OCI-M1 (cell line): ENCODE data around the gene BST1.
A peak's percentile ranks its signal among the peaks of the same experiment; 100 is the strongest.
"Not testable (repeated sequence)": the region's sequence is repeated elsewhere in the genome, so short reads cannot be mapped to it uniquely, and the experiment has no call there.

ENCODE experiments used
- DNase-seq: peaks from one replicate; lab custom pipeline; 2025; lab: John Stamatoyannopoulos, UW

BST1 gene

DNA sequence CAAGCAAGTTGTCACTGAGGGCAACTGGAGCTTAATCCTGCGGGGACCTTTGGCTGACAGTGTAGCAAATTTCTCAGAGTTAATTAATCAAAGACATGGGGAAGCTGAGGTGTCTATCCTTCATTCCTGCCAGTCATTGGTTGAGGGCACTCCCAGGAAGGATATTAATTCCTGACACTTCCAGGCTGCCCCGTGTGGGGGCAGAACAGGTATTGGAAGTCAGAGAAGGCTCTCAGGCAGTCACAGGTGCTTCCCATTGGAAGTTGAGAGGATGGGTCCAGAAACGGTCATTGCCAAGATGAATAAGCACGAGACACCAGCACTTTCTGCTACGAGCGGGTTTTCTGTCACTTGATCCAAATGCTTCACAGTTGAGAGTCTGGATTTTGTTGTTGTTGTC, 46.1 kb downstream of the BST1 start:
- no peak for DNase-seq

DNA sequence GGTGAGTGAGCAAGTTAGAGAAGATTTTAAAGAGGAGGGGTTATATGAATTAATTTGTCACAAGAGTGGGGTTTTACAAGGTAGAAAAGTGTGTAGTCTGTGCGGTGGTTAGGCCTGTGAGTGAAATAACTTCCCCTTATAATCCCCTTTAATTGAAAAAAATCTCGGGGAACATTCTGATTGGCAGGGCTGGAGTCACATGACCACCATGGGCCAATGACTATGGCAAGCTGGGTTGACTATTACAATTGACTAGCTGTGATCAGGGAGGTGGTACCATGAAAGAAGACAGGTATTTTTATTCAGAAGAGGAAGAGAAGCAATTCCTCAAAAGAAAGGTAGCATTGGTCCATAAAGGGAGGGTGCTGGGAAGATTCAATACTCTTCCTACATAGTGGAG, 48.3 kb downstream of the BST1 start:
- DNase-seq: no peak

DNA sequence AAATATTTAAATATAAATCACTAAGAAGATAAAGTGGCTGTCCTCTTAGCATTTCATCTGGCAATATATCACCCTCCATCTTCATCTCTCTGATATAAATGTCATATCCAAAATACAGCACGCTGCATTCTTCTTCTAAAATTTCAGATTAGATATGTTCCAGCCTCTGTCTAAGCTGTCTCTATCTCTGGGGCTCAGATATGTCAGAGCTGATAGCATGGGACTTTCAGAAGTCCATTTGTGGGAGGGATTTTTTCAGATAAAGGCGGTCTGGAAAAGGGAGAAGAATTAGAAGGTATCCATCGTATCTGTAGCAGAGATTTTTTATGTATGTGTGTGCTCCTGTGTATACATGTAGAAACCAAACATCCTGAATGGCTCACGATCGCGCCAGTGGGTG, 50.2 kb downstream of the BST1 start:
- no peak for DNase-seq

DNA sequence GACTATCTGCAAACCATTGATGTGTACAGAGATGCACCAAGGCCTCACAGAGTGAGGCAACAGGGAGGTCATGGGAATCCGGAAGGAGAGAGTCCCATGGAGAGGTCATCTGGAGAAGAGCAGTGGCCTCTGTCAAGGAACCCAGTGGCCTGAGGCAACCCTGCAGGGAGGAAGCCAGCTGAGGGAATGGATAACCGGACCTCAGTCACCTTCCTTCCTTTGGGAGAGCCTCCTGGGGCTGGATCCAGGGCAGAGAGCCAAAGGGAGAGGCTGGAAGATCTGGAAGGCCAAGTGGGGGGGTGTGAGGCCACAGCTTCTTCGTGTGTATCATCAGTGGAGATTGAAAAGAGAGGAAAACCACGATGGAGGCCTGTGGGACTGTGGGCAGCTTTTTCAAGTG, 50.9 kb downstream of the BST1 start:
- DNase-seq: no peak

DNA sequence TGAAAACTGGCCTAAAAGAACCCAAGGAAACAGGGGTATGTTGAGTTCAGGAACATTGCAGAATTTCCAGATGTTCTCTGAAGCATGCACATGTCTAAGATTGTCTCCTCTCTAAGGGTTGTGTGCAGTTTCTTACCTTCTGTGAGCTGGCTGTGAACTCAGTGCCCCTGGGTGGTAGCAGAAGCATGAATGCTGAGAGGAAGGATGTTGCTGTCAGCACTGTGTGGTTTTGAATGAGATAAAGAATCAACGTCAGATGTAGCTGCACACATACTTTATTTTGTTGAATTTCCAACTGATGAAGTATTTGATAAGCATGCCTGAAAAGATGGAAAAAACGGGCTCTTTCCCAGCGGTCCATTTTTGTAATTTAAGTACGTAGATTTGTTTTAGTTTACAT, 51.5 kb downstream of the BST1 start:
- DNase-seq: no peak

DNA sequence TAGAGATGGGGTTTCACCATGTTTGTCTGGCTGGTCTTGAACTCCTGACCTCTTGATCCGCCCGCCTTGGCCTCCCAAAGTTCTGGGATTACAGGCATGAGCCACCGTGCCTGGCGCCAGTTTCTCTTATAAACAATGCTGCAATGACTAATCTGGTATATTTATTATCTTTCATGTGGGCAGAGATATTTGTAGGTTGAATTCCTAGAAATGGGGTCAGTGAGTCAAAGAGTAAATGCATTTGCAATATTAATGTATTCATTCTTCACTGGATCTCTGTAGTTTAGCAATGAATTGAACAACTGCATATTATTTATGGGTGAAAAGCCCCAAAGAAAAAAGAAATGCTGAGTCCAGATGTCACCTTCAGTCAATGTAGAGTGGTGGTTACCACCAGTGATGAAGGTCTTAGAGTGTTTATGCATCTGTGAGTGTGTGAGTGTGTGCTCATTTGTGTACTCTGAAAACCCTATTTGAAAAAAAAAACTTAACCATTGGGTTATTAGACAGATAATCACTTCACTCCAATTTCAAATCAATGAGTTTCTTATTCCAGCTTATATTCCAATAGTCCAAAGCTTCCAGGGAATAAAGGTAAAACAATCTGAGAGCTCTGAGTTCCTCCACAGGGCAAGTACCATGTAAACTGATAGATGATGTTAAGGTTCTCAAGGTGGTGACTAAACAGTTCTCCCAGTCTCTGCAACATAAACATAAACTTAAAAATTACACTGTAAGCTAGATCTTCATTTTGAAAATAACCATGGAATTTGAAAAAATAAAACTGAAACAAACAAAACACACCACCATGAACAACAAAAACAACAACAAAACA, 52.7 kb downstream of the BST1 start:
- no peak for DNase-seq

DNA sequence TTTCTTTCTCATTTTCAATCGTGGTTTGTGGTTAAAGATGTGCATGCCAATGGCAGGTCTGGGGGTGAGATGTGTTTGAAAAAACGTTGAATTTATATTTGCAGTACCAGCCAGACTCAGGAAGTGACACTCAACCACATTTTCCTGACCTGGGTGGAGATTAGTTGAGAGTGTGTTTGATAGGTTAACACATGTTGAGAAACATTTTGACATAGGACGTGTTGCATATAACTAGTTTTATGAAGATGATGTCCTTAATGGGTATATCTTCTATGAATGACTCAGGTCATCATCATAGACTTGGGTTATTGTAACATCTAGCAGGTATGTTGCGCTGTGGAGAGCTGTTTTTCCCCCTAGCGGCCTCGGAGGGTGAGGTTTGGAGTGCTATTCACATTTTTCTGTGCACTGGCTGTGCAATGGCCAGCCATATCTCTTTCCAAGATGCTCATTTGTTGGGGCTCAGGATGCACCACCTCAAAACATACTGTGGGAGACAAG, 53.5 kb downstream of the BST1 start:
- peak; percentile 59 for DNase-seq

DNA sequence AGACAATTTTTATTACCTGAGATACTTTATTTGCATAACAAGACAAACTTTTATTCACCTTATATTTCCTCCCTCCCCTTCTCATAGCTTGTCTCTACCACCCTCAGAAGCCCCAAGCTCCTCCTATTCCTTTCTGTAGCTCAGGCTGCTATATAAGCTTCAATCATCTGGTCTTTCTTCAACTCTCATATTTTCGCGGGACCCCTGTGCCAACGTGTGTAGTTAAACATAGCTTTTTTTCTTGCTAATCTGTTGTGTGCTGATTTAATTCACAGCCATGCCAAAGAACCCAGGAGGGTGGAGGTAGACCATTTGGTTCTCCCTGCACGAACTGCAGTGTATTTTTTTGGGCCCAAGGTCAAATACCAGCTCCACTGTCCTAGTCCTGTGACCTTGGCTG, 54.2 kb downstream of the BST1 start:
- DNase-seq: no peak

DNA sequence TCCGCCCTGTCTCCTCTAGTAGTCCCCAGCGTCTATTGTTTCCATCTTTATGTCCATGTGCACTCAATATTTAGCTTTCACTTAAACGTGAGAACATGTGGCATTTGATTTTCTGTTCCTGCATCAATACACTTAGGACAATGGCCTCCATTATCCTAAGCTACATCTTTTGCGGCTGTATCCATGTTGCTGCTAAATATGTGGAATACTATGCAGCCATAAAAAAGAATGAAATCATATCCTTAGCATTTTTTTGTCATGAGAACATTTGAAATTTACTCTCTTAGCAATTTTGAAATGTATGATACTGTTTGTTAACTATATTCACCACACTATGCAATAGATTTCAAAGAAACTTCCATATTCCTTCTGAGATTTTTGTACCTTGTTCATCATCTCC, 55.4 kb downstream of the BST1 start:
- no peak for DNase-seq

DNA sequence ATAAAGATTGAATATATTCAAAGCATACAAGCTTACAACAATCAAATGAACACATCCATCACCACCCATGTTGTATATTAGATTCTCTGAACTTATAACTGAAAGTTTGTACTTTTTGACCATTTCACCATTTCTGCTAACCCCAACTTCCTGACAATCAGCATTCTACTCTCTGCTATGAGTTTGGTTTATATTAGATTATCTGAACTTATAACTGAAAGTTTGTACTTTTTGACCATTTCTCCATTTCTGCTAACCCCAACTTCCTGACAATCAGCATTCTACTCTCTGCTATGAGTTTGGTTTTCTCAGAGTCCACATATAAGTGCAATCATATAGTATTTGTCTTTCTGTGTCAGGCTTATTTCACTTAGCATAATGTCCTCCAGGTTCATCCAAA, 59.6 kb downstream of the BST1 start:
- DNase-seq: not testable (repeated sequence)

DNA sequence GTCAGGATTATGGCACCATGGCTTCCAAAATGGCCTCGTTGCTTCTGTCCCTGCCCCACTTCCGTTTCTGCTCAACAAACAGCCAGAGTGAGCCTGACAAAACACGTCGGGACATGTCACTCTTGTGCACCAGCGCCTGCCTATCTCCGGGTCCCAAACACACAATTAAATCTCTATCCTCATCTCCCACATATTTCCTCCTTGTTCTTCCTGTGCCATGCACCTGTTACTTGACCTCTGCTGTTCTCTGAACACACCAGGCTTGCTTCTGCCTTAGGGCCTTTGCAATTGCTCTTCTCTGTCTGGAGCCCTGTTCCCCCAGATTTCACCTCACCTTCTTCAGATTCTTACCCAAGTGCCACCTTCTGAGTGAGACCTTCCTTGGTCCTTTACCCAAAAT, 62.5 kb downstream of the BST1 start:
- no peak for DNase-seq

DNA sequence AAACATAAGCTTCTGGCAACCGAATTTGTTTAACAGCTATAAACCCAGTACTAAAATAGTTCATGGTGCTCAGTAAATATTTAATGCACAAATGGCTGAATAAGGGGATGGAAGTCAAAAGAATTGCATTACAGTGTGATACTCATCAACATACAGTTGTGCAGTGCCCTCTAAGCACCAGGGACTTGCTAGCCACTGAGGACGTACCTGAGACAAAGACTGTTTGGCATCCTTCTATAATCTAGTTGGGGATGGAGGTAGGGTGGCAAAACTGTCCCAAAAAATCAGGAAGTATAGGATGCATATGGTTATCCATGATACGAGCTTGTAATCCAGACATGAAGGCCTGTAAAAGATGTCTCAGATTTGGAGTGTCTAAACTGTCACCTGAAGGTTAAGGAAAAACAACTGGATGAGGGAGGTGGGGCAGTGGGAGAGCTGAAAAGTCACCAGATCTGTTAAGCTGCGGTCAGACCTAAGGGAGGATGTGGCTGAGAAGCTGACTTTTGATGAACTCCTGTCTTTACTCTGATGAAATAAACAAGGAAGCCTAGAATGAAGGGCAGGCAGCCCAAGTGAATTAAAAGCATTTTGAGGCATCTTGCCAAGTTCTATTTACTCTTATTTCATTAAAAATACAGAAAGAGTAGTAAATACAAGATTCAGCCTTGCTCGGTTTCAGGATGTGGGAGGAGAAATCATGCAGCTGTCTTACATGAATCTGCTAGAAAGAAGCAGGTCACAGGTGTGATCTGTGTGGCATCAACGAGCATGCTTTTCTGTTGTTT, 63.2 kb downstream of the BST1 start:
- peak; percentile 34 for DNase-seq

DNA sequence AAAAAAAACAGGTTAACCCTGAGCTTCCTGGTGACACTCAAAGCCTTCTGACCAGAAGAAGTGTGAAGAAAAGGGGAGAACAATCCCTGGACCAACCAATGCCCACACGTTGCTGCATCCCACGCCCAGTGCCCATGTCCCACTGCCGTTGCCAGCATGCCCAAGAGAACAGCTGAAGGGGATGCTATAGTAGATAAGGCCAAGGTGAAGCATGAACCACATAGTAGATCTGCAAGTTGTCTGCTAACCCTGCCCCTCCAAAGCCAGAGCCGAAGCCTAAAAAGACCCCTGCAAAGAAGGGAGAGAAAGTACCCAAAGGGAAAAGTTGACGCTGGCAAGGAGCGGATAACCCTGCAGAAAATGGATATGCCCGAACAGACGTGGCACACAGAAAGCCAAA, 64.0 kb downstream of the BST1 start:
- DNase-seq: no peak

DNA sequence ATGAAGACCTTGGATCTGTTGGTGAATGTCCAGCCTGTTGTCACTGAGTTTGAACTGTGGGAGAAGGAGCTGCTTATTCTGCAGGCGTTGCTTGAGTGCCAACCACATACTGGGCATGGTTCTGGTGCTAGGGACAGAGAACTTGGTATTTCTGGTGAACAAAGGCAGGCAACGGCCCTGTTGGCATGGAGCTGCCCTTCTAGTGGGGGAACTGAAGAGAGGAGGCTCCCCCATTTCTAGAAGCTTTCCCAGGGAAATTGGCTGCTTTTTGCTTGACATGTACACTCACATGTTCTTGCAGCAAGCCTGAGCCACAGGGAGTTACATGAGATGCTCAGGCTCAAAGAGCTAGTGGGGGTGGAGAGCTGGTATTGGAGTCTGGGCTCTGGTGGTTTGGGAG, 66.3 kb downstream of the BST1 start:
- no peak for DNase-seq

DNA sequence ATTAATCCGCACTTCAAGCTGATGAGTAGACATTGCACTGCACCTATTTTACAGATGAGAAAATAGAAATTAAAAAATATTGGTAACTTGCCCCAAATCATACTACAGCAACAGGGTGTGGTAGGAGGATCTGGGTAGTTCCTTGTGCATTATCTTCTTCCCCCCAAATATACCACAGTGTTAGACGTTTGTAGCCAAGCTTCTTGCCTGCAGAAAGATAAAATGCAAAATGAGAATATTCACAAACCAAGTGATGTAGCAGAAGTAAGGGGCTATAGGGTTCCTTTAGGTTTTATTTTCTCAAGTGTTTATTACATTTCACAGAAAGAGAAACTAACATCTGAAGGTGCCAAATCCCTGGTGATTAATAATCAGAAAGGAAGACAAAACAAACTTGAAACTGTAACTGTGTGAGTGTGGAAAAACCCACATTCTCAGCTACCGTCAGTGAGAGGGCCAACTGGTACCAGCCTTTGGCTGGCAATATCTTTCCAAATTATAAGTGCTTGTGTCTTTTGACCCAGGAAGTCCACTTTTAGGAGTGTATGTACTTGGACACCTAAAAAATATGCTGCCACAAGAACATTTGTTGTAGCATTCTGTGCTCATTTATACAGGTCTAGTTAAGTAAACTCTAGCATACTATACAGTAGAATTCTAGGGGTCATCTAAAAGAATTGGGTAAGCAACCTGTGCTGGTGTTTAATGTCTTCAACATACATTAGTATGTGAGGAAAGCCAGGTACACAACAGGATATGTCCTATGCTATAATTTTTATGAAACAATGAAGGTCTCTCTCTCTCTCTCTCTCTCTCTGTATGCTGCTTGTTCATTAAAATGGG, 68.6 kb downstream of the BST1 start:
- peak; percentile 6 for DNase-seq

DNA sequence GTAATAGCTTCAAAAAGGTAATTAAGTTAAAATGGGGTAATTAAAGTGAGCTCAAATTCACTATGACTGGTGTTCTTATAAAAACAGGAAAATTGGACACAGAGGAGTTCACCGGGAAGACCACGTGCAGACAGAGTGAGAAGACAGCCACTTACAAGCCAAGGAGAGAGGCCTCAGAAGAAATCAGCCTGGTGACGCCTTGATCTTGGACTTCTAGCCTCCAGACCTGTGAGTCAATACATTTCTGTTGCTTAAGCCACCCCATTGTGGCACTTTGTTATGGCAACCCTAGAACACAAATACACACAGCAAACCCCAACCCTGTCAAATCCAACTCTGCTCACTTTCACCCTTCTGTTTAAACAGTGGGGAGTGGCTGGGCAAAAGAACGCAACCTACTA, 71.2 kb downstream of the BST1 start:
- DNase-seq: no peak

DNA sequence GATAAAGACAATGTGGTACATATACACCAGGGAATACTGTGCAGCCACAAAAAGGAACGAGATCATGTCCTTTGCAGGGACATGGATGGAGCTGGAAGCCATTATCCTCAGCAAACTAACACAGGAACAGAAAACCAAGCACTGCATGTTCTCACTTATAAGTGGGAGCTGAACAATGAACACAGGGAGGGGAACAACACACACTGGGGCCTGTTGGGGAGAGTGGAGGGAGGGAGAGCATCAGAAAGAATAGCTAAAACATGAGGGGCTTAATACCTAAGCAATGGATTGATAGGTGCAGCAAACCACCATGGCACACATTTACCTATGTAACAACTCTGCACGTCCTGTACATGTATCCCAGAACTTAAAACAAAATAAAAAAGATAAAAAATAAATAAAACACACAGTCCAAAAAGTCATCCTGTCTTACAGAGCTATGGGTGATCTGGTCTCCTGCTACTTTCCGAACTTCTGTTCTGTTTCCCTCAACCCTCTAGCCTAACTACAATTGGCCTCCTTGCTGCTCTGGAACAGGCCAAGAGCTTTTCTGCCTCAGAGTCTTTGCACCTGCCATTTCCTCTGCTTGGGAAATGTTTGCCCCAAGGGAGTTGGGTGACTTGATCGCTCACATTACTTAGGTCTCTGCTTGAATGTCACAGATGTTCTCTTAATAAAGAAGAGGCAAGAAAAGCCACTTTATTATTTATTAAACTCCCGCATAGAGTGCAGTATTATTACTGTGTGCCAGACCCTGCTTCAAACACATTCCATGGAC, 74.2 kb downstream of the BST1 start:
- DNase-seq: no peak

DNA sequence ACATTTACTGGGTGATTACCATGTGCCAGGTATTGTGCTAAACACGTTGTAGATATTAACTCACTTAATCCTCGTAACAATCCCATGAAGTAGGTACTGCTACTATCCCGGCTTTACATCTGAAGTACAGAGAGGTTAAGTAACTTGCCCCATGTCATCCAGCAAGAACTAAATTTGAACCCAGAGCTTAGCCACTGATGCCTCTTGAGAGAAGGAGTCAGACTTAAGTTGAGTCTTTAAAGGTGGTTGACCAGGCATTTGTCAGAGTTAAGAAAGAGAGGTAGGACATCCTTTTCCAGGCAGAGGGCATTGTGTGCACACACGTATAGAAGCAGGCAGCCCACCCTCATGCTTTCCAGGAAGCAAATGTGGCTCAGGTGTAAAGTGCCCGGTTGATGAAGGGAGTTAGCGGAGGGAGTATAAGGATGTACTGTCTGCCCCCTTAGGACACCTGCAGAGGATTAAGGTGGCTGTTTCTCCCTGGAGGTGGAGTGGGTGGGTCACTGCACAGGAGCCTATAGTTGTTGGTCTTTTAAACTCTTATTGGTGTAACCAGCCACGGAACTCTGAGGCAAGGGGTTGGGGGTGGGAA, 74.9 kb downstream of the BST1 start:
- DNase-seq: no peak

DNA sequence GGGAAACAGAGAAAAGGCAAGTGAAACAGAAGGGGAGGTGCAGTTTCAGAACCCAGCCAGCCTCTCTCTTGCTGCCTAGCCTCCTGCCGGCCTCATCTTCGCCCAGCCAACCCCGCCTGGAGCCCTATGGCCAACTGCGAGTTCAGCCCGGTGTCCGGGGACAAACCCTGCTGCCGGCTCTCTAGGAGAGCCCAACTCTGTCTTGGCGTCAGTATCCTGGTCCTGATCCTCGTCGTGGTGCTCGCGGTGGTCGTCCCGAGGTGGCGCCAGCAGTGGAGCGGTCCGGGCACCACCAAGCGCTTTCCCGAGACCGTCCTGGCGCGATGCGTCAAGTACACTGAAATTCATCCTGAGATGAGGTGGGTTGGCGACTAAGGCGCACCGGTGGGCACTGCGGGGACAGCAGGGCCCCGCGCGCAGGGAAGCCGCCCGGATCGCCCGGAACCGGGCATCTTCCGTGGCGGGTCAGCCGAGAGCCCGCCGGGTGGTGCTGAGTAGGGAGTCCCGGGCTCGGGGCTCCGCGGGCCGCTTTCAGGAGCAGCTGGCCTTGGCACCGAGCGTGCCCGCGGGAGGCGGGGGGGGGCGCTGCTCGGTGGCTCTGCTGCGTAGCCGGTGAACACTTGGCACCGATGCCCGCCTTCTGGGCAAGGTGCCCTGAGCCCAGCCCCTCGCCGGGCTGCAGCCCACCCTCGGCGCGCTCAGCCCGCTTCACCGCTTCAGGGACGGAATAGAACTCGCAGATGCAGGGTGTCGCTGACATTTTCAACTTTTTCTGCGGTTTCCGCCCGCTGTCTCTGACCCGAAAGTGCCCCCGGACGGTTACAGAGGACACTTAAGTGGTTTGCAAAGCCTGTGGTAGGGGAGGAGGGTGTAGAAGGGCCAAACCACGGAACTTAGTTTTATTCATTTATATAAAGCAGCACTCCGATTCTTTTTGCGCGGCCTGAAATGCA, 75.7 kb downstream of the BST1 start, which contains the start of gene CD38:
TSS of gene CD38 (plus strand) at position 40 of the 953 bp plus-strand sequence. CDS start at position 127, 87 bp downstream.
- DNase-seq: peak; percentile 62

DNA sequence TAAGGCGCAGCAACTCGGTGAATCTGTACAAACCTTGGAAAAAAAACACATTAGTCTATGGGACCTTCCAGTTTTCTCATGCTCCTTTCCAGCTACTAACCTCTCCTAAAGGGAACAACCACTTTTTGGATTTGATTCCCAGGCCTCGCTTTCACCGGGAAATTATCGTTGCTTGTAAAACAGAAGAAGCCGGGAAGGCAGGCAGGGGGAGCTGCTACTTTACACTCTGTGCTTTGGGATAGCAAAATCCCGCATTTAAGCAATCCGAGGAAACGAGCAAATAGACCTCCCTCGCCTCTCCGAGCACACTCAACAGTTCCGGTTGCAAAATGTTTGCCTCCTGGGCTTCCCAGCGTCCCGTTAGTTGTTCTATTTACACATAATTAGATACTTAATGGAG, 76.4 kb downstream of the BST1 start:
- peak; percentile 62 for DNase-seq
